GM19468 (cell line): ENCODE measurements around the gene ZXDC.

Experiments used
- ATAC-seq: cut with Tn5 transposase; IDR thresholded peaks from one replicate; pipeline ENCODE4 v1.9.1; 2021; ENCODE audit warnings: mild to moderate bottlenecking, moderate library complexity, moderate number of reproducible peaks; ENCODE audit not compliant: unreplicated experiment; ENCODE audit errors: extremely low read depth

Gene ZXDC

GRCh38 chr3:126511291-126511690 is 35.6 kb upstream of the ZXDC start:
- no peak for ATAC-seq

- no peak for ATAC-seq
Measured at GRCh38 chr3:126510308-126510910, 34.7 kb upstream of the ZXDC start.

- ATAC-seq, result no peak
Measured at GRCh38 chr3:126509597-126510307, 34.1 kb upstream of the ZXDC start.

- ATAC-seq, result no peak
Measured at GRCh38 chr3:126508564-126508964, 32.9 kb upstream of the ZXDC start.

GRCh38 chr3:126507886-126508285 is 32.2 kb upstream of the ZXDC start:
- ATAC-seq, result no peak

GRCh38 chr3:126503701-126504100 is 28.0 kb upstream of the ZXDC start:
- ATAC-seq, result no peak

- no peak for ATAC-seq
Measured at GRCh38 chr3:126502656-126503055, 27.0 kb upstream of the ZXDC start.

- ATAC-seq, result no peak
Measured at GRCh38 chr3:126501736-126502135, 26.0 kb upstream of the ZXDC start.

- ATAC-seq, result no peak
Measured at GRCh38 chr3:126501054-126501453, 25.4 kb upstream of the ZXDC start.

- ATAC-seq, result no peak
Measured at GRCh38 chr3:126500016-126500415, 24.3 kb upstream of the ZXDC start.

- ATAC-seq, result no peak
Measured at GRCh38 chr3:126499401-126499800, 23.7 kb upstream of the ZXDC start.

- no peak for ATAC-seq
Measured at GRCh38 chr3:126498929-126499328, 23.2 kb upstream of the ZXDC start.

GRCh38 chr3:126498461-126498860 is 22.8 kb upstream of the ZXDC start:
- ATAC-seq, result no peak

GRCh38 chr3:126497956-126498355 is 22.3 kb upstream of the ZXDC start:
- no peak for ATAC-seq

GRCh38 chr3:126496894-126497850 is 21.5 kb upstream of the ZXDC start:
- no peak for ATAC-seq

GRCh38 chr3:126495786-126496185 is 20.1 kb upstream of the ZXDC start:
- ATAC-seq, result no peak

- ATAC-seq, result no peak
Measured at GRCh38 chr3:126494970-126495230, 19.2 kb upstream of the ZXDC start.

- no peak for ATAC-seq
Measured at GRCh38 chr3:126494204-126494969, 18.7 kb upstream of the ZXDC start.

- ATAC-seq, result no peak
Measured at GRCh38 chr3:126493739-126494138, 18.0 kb upstream of the ZXDC start.

- ATAC-seq, result no peak
Measured at GRCh38 chr3:126493051-126493450, 17.4 kb upstream of the ZXDC start.
